Hypothalamus (tissue), 51 donors: Measurements from ENCODE around the gene ULK4.
"Not testable (repeated sequence)": the region's sequence is repeated elsewhere in the genome, so short reads cannot be mapped to it uniquely, and the experiment has no call there.

Experiments
- DNase-seq, 51 donors: peaks; one replicate each; lab custom pipeline; 2025; lab: John Stamatoyannopoulos, UW

ULK4 gene

GRCh38 chr3:41652506-41652905, 309.4 kb downstream of the ULK4 start:
- DNase-seq, result no peak

GRCh38 chr3:41651718-41652117, 310.2 kb downstream of the ULK4 start:
- no peak for DNase-seq

GRCh38 chr3:41650406-41650805, 311.5 kb downstream of the ULK4 start:
- no peak for DNase-seq

- DNase-seq, result no peak
Measured at GRCh38 chr3:41649129-41649739, 312.7 kb downstream of the ULK4 start.

- DNase-seq, result not testable (repeated sequence)
Measured at GRCh38 chr3:41647730-41648129, 314.2 kb downstream of the ULK4 start.

GRCh38 chr3:41640076-41640475, 321.8 kb downstream of the ULK4 start:
- no peak for DNase-seq

GRCh38 chr3:41638381-41638780, 323.5 kb downstream of the ULK4 start:
- DNase-seq, result no peak

- DNase-seq, result no peak
Measured at GRCh38 chr3:41632700-41633099, 329.2 kb downstream of the ULK4 start.

- DNase-seq, result no peak
Measured at GRCh38 chr3:41630708-41631107, 331.2 kb downstream of the ULK4 start.

GRCh38 chr3:41629986-41630385, 331.9 kb downstream of the ULK4 start:
- DNase-seq, result no peak

- DNase-seq, result no peak
Measured at GRCh38 chr3:41629072-41629471, 332.8 kb downstream of the ULK4 start.

GRCh38 chr3:41627477-41628087, 334.3 kb downstream of the ULK4 start:
- no peak for DNase-seq

GRCh38 chr3:41612853-41613252, 349.1 kb downstream of the ULK4 start:
- DNase-seq, result no peak

GRCh38 chr3:41611008-41611407, 350.9 kb downstream of the ULK4 start:
- no peak for DNase-seq

GRCh38 chr3:41608347-41608746, 353.6 kb downstream of the ULK4 start:
- no peak for DNase-seq

- DNase-seq, result no peak
Measured at GRCh38 chr3:41603807-41604206, 358.1 kb downstream of the ULK4 start.

GRCh38 chr3:41602121-41602520, 359.8 kb downstream of the ULK4 start:
- DNase-seq, result no peak

- no peak for DNase-seq
Measured at GRCh38 chr3:41601404-41601987, 360.4 kb downstream of the ULK4 start.

- no peak for DNase-seq
Measured at GRCh38 chr3:41600616-41601015, 361.3 kb downstream of the ULK4 start.

- no peak for DNase-seq
Measured at GRCh38 chr3:41599127-41599484, 362.8 kb downstream of the ULK4 start.

GRCh38 chr3:41598402-41599126, 363.3 kb downstream of the ULK4 start:
- no peak for DNase-seq

GRCh38 chr3:41593774-41594173, 368.1 kb downstream of the ULK4 start:
- DNase-seq, result no peak
